ENCODE results near the gene ACSL1. TPM values are rescaled to one million over a fixed set of nuclear protein-coding genes. Genes with fewer than 3 reads are reported as not detected.

ACSL1 gene
- total and polyA plus RNA-seq, 2 of the 8 experiments (the other 6 are each of a cell fraction or from before 2014, with no cell fraction given) = 2.3 to 8.7 TPM

- no peak overlapping the region for H3K18ac ChIP-seq (ENCODE audit: extremely low read depth, low read length)
- no peaks in the 10 kb centered on the region for H3K27me3 ChIP-seq (replicated peaks in 1 of 4; ENCODE audit: control insufficient read depth in 3 of 4, extremely low read depth in 1 of 4, insufficient read depth in 3 of 4, low read length in 3 of 4)
- no peak overlapping the region for H3K23ac ChIP-seq (ENCODE audit: insufficient read length)
- H3K14ac ChIP-seq (ENCODE audit: insufficient read length) = no peak overlapping the region
- no peaks in the 10 kb centered on the region for H3K23me2 ChIP-seq (ENCODE audit: low read depth, low read length)
- H2AFZ ChIP-seq (ENCODE audit: low read length) = no peak overlapping the region
- H3K4me2 ChIP-seq (ENCODE audit: insufficient read depth in 1 of 2, low read depth in 2 of 2, low read length in 2 of 2) = no peak overlapping the region
- ChIA-PET POLR2A (ENCODE audit: partially characterized antibody) (no interaction called here), CTCF (ENCODE audit: partially characterized antibody) (interaction anchor here (1.0 kb wide), 1 partner anchor 8 kb away, joined by 3 read pairs; no protein-coding TSS in a partner anchor)
- H3K9ac ChIP-seq (replicated peaks in 1 of 4; ENCODE audit: extremely low read depth in 1 of 4, low read depth in 3 of 4, low read length in 3 of 4) = no peak overlapping the region
- H3K9me3 ChIP-seq (ENCODE audit: insufficient read depth in 2 of 2, low read depth in 1 of 2, low read length in 1 of 2) = no peaks in the 10 kb centered on the region
- H4K8ac ChIP-seq (ENCODE audit: extremely low read depth, insufficient read depth, low read length) = no peak overlapping the region
- H4K20me1 ChIP-seq (replicated peaks in 1 of 2; ENCODE audit: control insufficient read depth in 1 of 2, insufficient read depth in 2 of 2, low read length in 2 of 2) = no peaks in the 10 kb centered on the region
- no peak overlapping the region for H2BK20ac ChIP-seq (ENCODE audit: low read length)
- no peak overlapping the region for H3K27ac ChIP-seq (ENCODE audit: low read depth, low read length)
- no peaks in the 10 kb centered on the region for H3K36me3 ChIP-seq (ENCODE audit: control insufficient read depth in 2 of 4, insufficient read depth in 4 of 4, low read length in 3 of 4)
- H2BK12ac ChIP-seq (ENCODE audit: low read depth, low read length) = no peak overlapping the region
- H2AK5ac ChIP-seq (ENCODE audit: low read depth, low read length) = no peak overlapping the region
- H3K79me2 ChIP-seq (ENCODE audit: control insufficient read depth in 1 of 2, insufficient read depth in 2 of 2, low read length in 2 of 2) = no peaks in the 10 kb centered on the region
- H3K4ac ChIP-seq (replicated peaks; ENCODE audit: insufficient read length, low read depth, low read length) = no peak overlapping the region
- no peak overlapping the region for H4K5ac ChIP-seq (ENCODE audit: insufficient read length, low read depth, low read length)
- H2BK120ac ChIP-seq (replicated peaks; ENCODE audit: low read depth, low read length) = no peak overlapping the region
- no peaks in the 10 kb centered on the region; a peak in 1 of 7 replicates for H3K4me1 ChIP-seq (replicated peaks in 1 of 4; ENCODE audit: control insufficient read depth in 3 of 4, insufficient read depth in 4 of 4, low read length in 3 of 4)
- WGBS, 2 experiments (ENCODE audit: extremely low coverage in 1 of 2, insufficient coverage in 1 of 2, insufficient read length in 1 of 2, insufficient replicate concordance in 2 of 2, low coverage in 1 of 2, low lambda C conversion rate in 2 of 2, missing lambda C conversion rate in 1 of 2) = 88% methylated on average over 6 of the region's 6 CpGs; no CpG with 5 or more reads in 1 of the 2 experiments
- H3K56ac ChIP-seq (replicated peaks; ENCODE audit: insufficient read length, low read depth, low read length) = no peak overlapping the region
- no peak overlapping the region for H3K4me3 ChIP-seq (ENCODE audit: extremely low read depth in 1 of 4, insufficient read depth in 2 of 4, low read depth in 3 of 4, low read length in 4 of 4)
- no peak overlapping the region for H4K91ac ChIP-seq (replicated peaks; ENCODE audit: insufficient read length, low read length)
- H3K79me1 ChIP-seq (ENCODE audit: low read depth, low read length) = no peaks in the 10 kb centered on the region
- TF ChIP-seq JUN (IDR thresholded peaks at IDR 0.05; ENCODE audit: low read depth, low read length) = no peak
- no peak for TF ChIP-seq CTCF (IDR thresholded peaks at IDR 0.05; ENCODE audit: control extremely low read depth in 1 of 3, insufficient read depth in 1 of 3, low read depth in 1 of 3, low read length in 3 of 3)
- TF ChIP-seq BCL11A (IDR thresholded peaks at IDR 0.05; ENCODE audit: low read depth in 2 of 2, low read length in 2 of 2) = no peak
- no peak for TF ChIP-seq JUND (IDR thresholded peaks at IDR 0.05; ENCODE audit: low read length)
- TF ChIP-seq HDAC2 (IDR thresholded peaks at IDR 0.05; ENCODE audit: borderline replicate concordance in 1 of 2, low read depth in 2 of 2, low read length in 2 of 2) = no peak
- TF ChIP-seq EZH2 (IDR thresholded peaks at IDR 0.05; ENCODE audit: low read depth, low read length, severe bottlenecking) = no peak
- TF ChIP-seq USF2 (IDR thresholded peaks at IDR 0.05; ENCODE audit: low read length) = no peak
- TF ChIP-seq ATF3 (IDR thresholded peaks at IDR 0.05; ENCODE audit: insufficient read depth, low read depth, low read length) = no peak
- no peak for TF ChIP-seq EGR1 (IDR thresholded peaks at IDR 0.05; ENCODE audit: borderline replicate concordance, low read depth, low read length)
- no peak overlapping the region for H2BK15ac ChIP-seq (ENCODE audit: low read length)
- DNase-seq (ENCODE audit: low read depth in 1 of 2, low spot score in 2 of 2) (no peak), FAIRE-seq (no peak)
- no peak overlapping the region for H2BK5ac ChIP-seq (ENCODE audit: low read depth, low read length)
Observed at GRCh38 chr4:184854673-184855072, 28.9 kb upstream of the ACSL1 start.

Measured in H1 (cell line).